ENCODE measurements around the gene TNFSF15. TPM values are rescaled to one million over a fixed set of nuclear protein-coding genes. Genes with fewer than 3 reads are reported as not detected.

TNFSF15 gene
- total and polyA plus RNA-seq, 2 donors (not counting 3 experiments of a cell fraction or from before 2014, with no cell fraction given) = 8.4 to 14.3 TPM

GRCh38 chr9:114829574-114830440 is 24.0 kb upstream of the TNFSF15 start:
- Histone ChIP-seq H3K9ac (replicated peaks; ENCODE audit: extremely low read depth, insufficient read depth, low read length) (no peak overlapping the region), H3K9me1 (replicated peaks; ENCODE audit: control insufficient read depth, extremely low read depth, insufficient read depth, low read length) (no peaks in the 10 kb centered on the region), H3K4me3 (replicated peaks in 1 of 3; ENCODE audit: insufficient read depth in 1 of 3, low read depth in 1 of 3, low read length in 3 of 3) (no peak overlapping the region), H3K4me1 (ENCODE audit: control insufficient read depth, extremely low read depth, insufficient read depth, low read length) (no peaks in the 10 kb centered on the region), H3K27me3 (ENCODE audit: control insufficient read depth in 2 of 2, insufficient read depth in 2 of 2, low read length in 2 of 2) (no peaks in the 10 kb centered on the region), H3K36me3 (ENCODE audit: control insufficient read depth in 2 of 2, extremely low read depth in 1 of 2, insufficient read depth in 2 of 2, low read length in 2 of 2) (no peaks in the 10 kb centered on the region), H3K79me2 (ENCODE audit: control insufficient read depth, insufficient read depth, low read length) (no peaks in the 10 kb centered on the region), H3K27ac (ENCODE audit: insufficient read depth, low read depth, low read length) (no peak overlapping the region), H2AFZ (ENCODE audit: low read depth, low read length) (no peak overlapping the region), H3K4me2 (ENCODE audit: insufficient read depth, low read length) (no peak overlapping the region), H3K9me3 (replicated peaks; ENCODE audit: control insufficient read depth, insufficient read depth, low read length) (no peaks in the 10 kb centered on the region), H4K20me1 (replicated peaks; ENCODE audit: control insufficient read depth, extremely low read depth, insufficient read depth, low read length) (no peaks in the 10 kb centered on the region)
- intact Hi-C loops (cut with micrococcal nuclease) (loop anchor here (5.0 kb wide), 1 partner anchor 53 kb away; no protein-coding TSS in a partner anchor), dilution Hi-C loops (cut with MboI; ENCODE audit: extremely low pct_ligation_motif_present, low sequenced_read_pairs) (no loop called here)
- BruUV-seq (replicated peaks) = no TSS peak
- DNase-seq (ENCODE audit: low read depth, low spot score) (no peak), FAIRE-seq (no peak)
- TF ChIP-seq EZH2 (IDR thresholded peaks at IDR 0.05; ENCODE audit: borderline replicate concordance, low read depth, low read length, severe bottlenecking) (no peak), MAX (IDR thresholded peaks at IDR 0.05; ENCODE audit: insufficient read depth, insufficient read length) (no peak), FOS (IDR thresholded peaks at IDR 0.05; ENCODE audit: borderline replicate concordance, insufficient read depth, low read length) (no peak), MYC (IDR thresholded peaks at IDR 0.05; ENCODE audit: low read depth, low read length) (no peak), POLR2A (IDR thresholded peaks at IDR 0.05; ENCODE audit: low read depth, low read length) (no peak), POLR2AphosphoS5 (IDR thresholded peaks at IDR 0.05; ENCODE audit: insufficient read depth, low read depth, low read length) (no peak), GATA2 (IDR thresholded peaks at IDR 0.05; ENCODE audit: insufficient read depth, insufficient read length, low read depth, low read length) (no peak), JUN (IDR thresholded peaks at IDR 0.05; ENCODE audit: borderline replicate concordance, insufficient read depth, insufficient read length, low read depth) (no peak), CTCF (IDR thresholded peaks at IDR 0.05; ENCODE audit: extremely low read depth in 1 of 2, insufficient read depth in 1 of 2, low read depth in 1 of 2, low read length in 2 of 2) (no peak)
- ChIA-PET POLR2A (no interaction called here), CTCF (interaction anchor here (1.0 to 1.5 kb wide), 2 partner anchors 77 to 81 kb away, joined by 3 to 5 read pairs; no protein-coding TSS in a partner anchor)
